NK-92 (cell line): ENCODE results near the gene BRMS1.
"Not testable (repeated sequence)": the region's sequence is repeated elsewhere in the genome, so short reads cannot be mapped to it uniquely, and the experiment has no call there.

ENCODE experiments used
- DNase-seq: peaks from one replicate; lab custom pipeline; 2025; ENCODE audit not compliant: unreplicated experiment; lab: John Stamatoyannopoulos, UW

The BRMS1 gene

DNA sequence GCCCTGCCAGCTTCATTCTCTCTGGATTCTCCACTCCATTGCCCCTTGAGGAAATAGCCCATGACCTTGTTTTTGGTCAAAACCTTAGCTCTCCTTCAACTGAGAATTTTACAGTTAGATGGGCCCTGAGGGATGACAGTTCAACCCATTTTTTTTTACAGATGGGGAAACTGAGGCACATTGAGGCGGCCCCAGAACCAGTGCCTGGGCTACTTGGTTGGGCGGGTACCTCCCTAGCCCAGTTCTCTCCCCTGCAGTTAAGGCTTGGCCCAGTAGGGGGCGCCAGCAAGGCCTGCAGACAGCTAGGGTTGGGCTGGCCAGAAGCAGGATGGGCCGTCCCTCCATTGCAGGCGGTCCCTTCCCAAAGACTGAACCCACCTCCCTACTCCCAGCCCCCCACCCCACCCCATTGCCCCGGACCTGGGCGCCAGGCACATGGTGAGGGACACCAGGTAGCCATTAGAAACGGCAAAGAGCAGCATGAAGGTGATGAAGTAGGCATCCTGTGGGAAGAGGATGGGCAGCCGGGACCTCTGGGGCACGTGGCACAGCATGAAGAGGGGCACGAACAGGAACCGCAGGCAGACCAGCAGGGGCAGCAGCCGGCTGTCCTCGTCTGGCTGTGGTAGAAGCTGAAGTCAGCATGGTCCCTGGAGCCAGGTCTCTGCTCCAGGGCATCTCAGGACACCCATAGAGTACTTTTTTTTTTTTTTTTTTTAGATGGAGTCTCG lies 19.1 kb upstream of the BRMS1 start:
- no peak for DNase-seq

- DNase-seq: no peak
Observed at GRCh38 chr11:66363187-66363601, 18.3 kb upstream of the BRMS1 start.

GRCh38 chr11:66362481-66363147 lies 17.7 kb upstream of the BRMS1 start:
- DNase-seq: no peak

DNA sequence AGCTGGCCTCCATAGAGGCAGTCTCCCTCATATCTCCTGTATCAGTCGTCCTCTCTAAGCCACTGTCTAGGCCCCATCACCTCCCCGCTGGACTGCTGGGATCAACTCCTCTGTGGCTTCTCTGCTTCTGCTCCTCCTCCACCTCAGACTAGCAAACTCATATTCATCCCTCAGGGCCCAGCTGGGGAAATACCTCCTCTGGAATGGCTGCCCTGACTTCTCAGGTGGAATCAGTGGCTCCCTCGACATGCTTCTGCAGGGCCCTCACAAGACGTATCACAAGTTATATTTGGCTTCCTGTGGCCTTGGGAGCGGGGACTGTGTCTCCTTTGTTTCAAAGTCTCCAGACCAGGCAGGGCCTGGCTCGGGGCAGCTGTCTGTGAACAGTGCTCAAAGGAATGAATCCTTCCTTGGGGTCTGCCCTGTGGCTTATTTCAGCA lies 16.6 kb upstream of the BRMS1 start:
- DNase-seq: no peak

GRCh38 chr11:66360406-66361073 lies 15.6 kb upstream of the BRMS1 start:
- DNase-seq: no peak

GRCh38 chr11:66359662-66360087 lies 14.8 kb upstream of the BRMS1 start:
- DNase-seq: no peak

GRCh38 chr11:66350560-66351235 lies 5.8 kb upstream of the BRMS1 start:
- not testable (repeated sequence) for DNase-seq

- DNase-seq: no peak
Observed at GRCh38 chr11:66349084-66349386, 4.1 kb upstream of the BRMS1 start.

DNA sequence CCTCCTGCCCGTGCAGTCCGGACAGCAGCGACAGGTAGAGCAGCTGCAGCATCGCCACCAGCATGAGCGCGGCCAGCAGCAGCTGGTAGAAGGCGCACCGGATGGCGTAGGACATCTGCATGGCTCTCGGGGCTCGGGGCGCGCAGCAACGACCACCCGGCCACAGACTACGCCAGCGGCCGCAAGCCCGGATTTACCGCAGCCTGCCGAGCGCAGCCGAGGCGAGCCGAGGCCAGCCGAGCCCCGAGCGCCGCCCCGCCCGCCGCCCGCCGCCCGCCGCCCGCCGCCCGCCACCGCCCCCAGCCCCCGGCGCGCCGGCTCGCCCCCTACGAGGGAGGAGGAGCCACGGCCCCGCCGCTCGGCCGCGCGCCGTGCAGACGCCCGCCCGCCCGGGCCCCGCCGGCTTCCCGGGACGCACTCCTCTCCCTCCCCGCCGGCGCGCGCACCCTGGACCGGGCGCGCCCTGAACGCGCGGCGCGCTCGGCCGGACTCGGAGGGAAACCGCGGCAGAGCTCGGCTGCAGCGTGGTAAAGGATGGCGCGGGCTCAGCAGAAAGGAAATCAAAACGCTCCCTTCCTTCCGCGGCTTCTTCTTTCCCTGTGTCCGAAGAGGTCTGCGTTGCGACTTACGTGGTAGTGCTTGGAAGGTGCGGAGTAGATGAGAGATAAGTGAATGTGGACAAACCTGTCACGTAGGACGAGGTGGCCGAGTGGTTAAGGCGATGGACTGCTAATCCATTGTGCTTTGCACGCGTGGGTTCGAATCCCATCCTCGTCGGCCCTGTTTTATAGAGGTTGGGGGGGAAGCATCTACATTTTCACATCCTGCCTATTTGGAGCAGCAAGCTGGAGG lies 2.7 kb upstream of the BRMS1 start, which contains the start of gene B4GAT1:
TSS of gene B4GAT1 (minus strand) at position 205 of the 852 bp plus-strand sequence. CDS start at position 121, 84 bp downstream.
- DNase-seq: no peak

- DNase-seq: no peak
Observed at GRCh38 chr11:66346476-66347424, 1.8 kb upstream of the BRMS1 start.

DNA sequence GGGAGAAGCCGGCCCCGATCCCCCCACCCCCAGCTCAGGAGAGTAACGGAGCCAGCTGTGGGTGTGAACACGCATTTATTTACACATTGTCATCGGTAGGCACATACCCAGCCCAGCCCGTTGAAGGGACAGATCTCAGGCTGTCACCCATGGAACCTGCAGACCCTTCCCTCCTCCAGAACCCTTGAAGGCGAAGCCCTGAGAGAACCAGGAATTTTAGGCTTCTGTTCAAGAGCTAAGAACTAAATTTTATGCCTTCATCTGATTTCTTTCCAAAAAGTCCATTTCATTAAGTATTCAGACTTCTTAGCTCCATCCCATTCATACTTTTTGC lies 379 bp upstream of the BRMS1 start:
- DNase-seq: no peak

- DNase-seq: no peak
Observed at GRCh38 chr11:66343176-66343575, 1.7 kb downstream of the BRMS1 start.

DNA sequence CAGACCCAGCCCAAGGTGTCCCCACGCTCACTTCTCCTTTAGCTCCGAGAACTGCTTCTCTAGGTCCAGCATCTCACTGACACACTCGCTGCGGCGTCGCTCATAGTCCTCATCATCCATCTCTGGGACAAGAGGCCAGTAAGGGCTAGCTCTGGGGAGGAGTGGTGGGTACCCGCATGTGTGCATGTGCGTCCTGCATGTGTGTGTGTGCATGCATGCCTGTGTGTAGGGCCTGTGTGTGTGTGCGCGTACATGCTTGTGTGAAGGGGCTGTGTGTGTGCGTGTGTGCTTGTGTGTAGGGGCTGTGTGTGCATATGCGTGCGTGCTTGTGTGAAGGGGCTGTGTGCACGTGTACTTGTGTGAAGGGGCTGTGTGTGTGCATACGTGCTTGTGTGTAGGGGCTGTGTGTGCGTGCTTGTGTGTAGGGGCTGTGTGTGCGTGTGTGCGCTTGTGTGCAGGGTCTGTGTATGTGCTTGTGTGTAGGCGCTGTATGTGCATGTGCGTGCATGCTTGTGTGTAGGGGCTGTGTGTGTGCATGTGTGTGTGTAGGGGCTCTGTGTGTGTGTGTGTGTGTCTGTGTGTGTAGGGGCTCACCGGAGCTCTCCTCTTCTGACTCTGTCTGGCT lies 3.3 kb downstream of the BRMS1 start:
- no peak for DNase-seq

DNA sequence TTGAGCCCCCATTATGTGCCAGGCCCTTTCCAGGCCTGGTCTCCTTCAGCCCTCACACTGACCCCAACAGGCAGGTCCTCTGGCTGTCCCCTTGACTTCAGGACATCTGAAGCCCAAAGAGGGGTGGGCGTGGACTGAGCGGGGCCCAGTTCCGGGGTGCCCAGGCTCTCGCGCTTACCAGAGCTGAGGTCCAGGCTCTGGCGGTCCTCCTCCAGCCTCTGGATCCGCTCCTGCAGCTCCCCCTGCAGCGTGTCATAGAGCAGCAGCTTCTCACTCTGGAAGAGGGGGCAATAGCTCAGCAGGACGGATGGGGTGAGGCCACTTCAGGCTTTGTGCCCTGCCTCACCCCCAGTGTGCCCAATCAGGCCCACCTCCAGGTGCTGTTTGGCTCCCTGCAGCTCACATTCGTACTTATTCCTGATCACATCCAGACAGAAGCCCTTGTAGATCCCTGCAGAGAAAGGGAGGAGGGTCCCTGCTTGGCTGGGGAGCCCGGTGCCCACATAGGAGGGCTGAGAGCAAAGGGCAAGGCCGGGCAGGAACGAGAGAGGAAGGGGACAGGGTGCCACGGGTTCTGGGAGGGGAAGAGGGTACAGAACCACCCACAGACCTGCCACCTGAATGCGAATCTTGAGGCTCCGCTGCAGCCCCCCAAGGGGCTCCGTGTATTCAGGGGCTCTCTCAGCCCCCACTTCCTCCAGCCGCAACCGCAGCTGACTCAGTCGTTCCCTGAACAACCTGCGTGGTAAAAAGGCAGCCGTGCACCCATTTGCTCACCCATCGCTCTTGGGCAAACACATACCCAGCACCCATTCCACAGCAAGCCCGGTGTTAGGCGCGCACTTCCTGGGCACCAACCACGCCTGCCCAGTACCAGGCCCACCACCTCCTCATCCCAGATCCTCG lies 4.1 kb downstream of the BRMS1 start:
- DNase-seq: no peak

- no peak for DNase-seq
Observed at GRCh38 chr11:66339686-66340483, 5.0 kb downstream of the BRMS1 start.

GRCh38 chr11:66339162-66339675 lies 5.7 kb downstream of the BRMS1 start:
- DNase-seq: no peak
